Endodermal cell (in vitro differentiated cells): ENCODE results near the gene ZNF532. TPM values are rescaled to one million over a fixed set of nuclear protein-coding genes. Genes with fewer than 3 reads are reported as not detected.
A peak's percentile ranks its signal among the peaks of the same experiment; 100 is the strongest.

Experiments
- DNase-seq: peaks from one replicate; pipeline ENCODE4 v3.0.0-alpha.2; 2017
- H3K27ac ChIP-seq: 2 replicates; pipeline ENCODE4 v1.5.1; 2013; ENCODE audit warnings: mild to moderate bottlenecking, low read depth, low read length, moderate library complexity
- H3K27me3 ChIP-seq: 2 replicates; pipeline ENCODE4 v1.6.1; 2013; ENCODE audit warnings: mild to moderate bottlenecking, low read length, moderate library complexity; ENCODE audit not compliant: insufficient read depth, control insufficient read depth, poor library complexity, severe bottlenecking
- H3K36me3 ChIP-seq: 2 replicates; pipeline ENCODE4 v1.7.0; 2013; ENCODE audit warnings: mild to moderate bottlenecking, low read length, moderate library complexity; ENCODE audit not compliant: control insufficient read depth, insufficient read depth
- H3K4me1 ChIP-seq: one replicate; pipeline ENCODE4 v1.7.0; 2013; ENCODE audit warnings: low read length; ENCODE audit not compliant: control insufficient read depth, insufficient read depth
- H3K4me3 ChIP-seq: 2 replicates; pipeline ENCODE4 v1.5.1; 2013; ENCODE audit warnings: mild to moderate bottlenecking, low read length, moderate library complexity
- H3K9ac ChIP-seq: 2 replicates; pipeline ENCODE4 v1.6.1; 2013; ENCODE audit warnings: mild to moderate bottlenecking, low read length, moderate library complexity; ENCODE audit not compliant: poor library complexity, severe bottlenecking; ENCODE audit errors: extremely low read depth
- H3K9me3 ChIP-seq: 2 replicates; pipeline ENCODE4 v1.6.1; 2013; ENCODE audit warnings: mild to moderate bottlenecking, low read length, moderate library complexity; ENCODE audit not compliant: control insufficient read depth
- H3K27ac Mint-ChIP-seq: 2 replicates; pipeline ENCODE4 v1.8.0; 2020; ENCODE audit warnings: mixed read lengths
- H3K27me3 Mint-ChIP-seq: 2 replicates; pipeline ENCODE4 v1.8.0; 2021; ENCODE audit warnings: mild to moderate bottlenecking, mixed read lengths; ENCODE audit not compliant: insufficient read depth
- H3K36me3 Mint-ChIP-seq: 2 replicates; pipeline ENCODE4 v1.8.0; 2020; ENCODE audit warnings: low read depth, mixed read lengths
- H3K4me1 Mint-ChIP-seq: 2 replicates; pipeline ENCODE4 v1.8.0; 2020; ENCODE audit warnings: mixed read lengths
- H3K4me3 Mint-ChIP-seq: 2 replicates; pipeline ENCODE4 v1.8.0; 2020; ENCODE audit warnings: mild to moderate bottlenecking, moderate library complexity, mixed read lengths
- H3K9me3 Mint-ChIP-seq: 2 replicates; pipeline ENCODE4 v1.8.0; 2020; ENCODE audit warnings: mild to moderate bottlenecking, mixed read lengths
- WGBS, 2 experiments: methylation state at CpG; one replicate each; pipeline versions ENCODE4 v1.1.5 to v1.1.7; 2013; ENCODE audit warnings: missing lambda C conversion rate in 2 of 2, mixed read lengths in 1 of 2; ENCODE audit not compliant: insufficient coverage in 1 of 2, insufficient read length in 1 of 2; 5-methylcytosine and 5-hydroxymethylcytosine counted together
- total RNA-seq, 2 donors: library from RNA; stranded (reverse); fragmentation: NEBNext Ultra II Directional in 1 of 2; extraction: Animal tissue kit (Norgen Biotek cat#: 25700) in 1 of 2; gene quantifications; 2 replicates in 1 of 2; 3 replicates in 1 of 2; pipeline ENCODE4 v1.2.1, GENCODE V29; 2021
- TF ChIP-seq, protein P1 (sequence below): fragments of 200-600 bp; sonication (generic); conservative IDR thresholded peaks from 2 replicates; pipeline ENCODE4 v1.5.0; 2021; ENCODE audit warnings: antibody characterized with exemption, mild to moderate bottlenecking

Gene ZNF532
- total RNA-seq, 2 donors from 2014 or later: 138 to 207 TPM

DNA sequence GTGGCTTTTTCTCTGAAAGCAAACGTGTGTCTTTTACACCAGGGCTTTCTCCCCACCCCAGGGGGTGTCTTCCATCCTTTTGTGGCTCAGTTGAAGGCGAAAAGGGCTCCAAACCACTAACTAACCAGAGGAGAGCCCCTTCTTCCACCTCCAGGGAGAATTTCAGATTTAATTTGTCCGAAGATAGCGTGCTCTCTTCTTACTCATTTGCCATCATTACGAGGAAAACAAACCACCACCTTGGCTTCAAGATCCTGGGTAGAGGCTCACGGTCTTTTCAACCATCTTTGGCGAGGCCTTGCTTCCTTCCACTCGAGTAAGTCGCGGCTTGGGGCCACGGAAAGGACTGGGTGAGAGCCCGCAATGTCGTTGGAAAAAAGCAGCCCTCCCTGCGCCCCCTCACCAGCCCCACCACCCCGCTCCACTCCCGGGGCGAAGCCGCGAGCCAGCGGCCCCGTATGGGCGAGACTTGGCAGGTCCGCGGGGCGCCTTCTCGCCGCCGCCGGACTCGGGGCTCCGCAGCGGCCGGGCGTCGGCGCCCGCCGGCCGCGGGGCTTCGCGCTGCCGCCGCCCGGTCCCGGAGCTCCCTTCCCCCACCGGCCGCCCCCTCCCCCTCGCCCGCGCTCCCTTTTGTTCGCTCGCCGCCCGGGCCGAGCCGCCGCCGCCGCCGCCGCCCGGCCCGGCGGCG lies 1.7 kb upstream of the ZNF532 start:
- Mint-ChIP-seq H3K4me3 (peak overlapping the region; percentile 78), H3K9me3 (peaks cover 1% of the 10 kb centered on the region), H3K36me3 (peaks cover 19% of the 10 kb centered on the region), H3K27me3 (no peaks in the 10 kb centered on the region), H3K27ac (peak overlapping the region; percentile 96), H3K4me1 (peaks cover 82% of the 10 kb centered on the region)
- H3K9me3 ChIP-seq: peaks cover 2% of the 10 kb centered on the region
- WGBS, 2 experiments: 0 to 1% methylated on average over 10 to 48 of the region's 66 CpGs
- H3K27ac ChIP-seq: peak overlapping the region; percentile 98
- no peaks in the 10 kb centered on the region for H3K27me3 ChIP-seq
- H3K4me1 ChIP-seq: peaks cover 16% of the 10 kb centered on the region
- peak overlapping the region; percentile 88 for H3K4me3 ChIP-seq
- peak; percentile 70 for DNase-seq
- TF ChIP-seq, protein P1, sequence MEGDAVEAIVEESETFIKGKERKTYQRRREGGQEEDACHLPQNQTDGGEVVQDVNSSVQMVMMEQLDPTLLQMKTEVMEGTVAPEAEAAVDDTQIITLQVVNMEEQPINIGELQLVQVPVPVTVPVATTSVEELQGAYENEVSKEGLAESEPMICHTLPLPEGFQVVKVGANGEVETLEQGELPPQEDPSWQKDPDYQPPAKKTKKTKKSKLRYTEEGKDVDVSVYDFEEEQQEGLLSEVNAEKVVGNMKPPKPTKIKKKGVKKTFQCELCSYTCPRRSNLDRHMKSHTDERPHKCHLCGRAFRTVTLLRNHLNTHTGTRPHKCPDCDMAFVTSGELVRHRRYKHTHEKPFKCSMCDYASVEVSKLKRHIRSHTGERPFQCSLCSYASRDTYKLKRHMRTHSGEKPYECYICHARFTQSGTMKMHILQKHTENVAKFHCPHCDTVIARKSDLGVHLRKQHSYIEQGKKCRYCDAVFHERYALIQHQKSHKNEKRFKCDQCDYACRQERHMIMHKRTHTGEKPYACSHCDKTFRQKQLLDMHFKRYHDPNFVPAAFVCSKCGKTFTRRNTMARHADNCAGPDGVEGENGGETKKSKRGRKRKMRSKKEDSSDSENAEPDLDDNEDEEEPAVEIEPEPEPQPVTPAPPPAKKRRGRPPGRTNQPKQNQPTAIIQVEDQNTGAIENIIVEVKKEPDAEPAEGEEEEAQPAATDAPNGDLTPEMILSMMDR: no peak
- peak overlapping the region; percentile 93 for H3K9ac ChIP-seq
- H3K36me3 ChIP-seq: peaks cover 31% of the 10 kb centered on the region

DNA sequence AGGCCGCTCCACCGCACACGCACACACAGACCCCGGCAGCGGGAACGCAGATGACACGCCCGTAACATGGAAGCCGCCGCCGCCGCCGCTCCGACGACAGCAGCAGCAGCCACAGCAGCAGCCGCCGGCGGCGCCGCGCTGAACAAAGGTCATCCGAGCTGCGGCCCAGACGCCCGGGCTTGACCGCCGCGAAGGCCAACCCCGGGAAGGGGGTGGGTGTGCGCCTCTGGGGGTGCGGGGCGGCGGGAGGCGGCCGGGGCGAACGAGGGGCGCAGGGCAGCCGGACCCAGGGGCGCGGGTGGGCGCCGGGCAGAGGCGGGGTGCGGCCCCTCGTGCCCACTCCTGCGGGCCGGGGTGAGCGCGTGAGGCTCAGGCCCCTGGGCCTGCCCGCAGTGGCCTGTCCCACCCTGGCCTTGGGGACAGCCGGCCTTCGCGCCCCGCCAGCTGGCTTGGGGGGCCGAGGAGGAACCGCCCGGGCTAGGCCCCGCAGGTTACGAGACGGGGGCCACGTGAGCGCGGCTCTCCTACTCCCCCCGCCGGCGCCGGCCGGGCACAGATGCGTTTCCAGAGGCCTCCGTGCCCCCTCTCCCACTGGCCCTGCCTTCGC lies 1.0 kb upstream of the ZNF532 start:
- H3K27ac ChIP-seq: peak overlapping the region; percentile 98
- H3K27me3 Mint-ChIP-seq: no peaks in the 10 kb centered on the region
- WGBS, 2 experiments: 0% methylated on average over 10 to 67 of the region's 72 CpGs
- peaks cover 37% of the 10 kb centered on the region for H3K36me3 ChIP-seq
- H3K27ac Mint-ChIP-seq: peak overlapping the region; percentile 96
- H3K9me3 Mint-ChIP-seq: peaks cover 7% of the 10 kb centered on the region
- TF ChIP-seq, protein P1: no peak
- peaks cover 25% of the 10 kb centered on the region for H3K36me3 Mint-ChIP-seq
- no peak overlapping the region for H3K4me3 ChIP-seq
- peak overlapping the region; percentile 78 for H3K4me3 Mint-ChIP-seq
- peak overlapping the region; percentile 90 for H3K9ac ChIP-seq
- H3K4me1 Mint-ChIP-seq: peaks cover 78% of the 10 kb centered on the region
- peaks cover 16% of the 10 kb centered on the region for H3K4me1 ChIP-seq
- H3K27me3 ChIP-seq: no peaks in the 10 kb centered on the region
- peak; percentile 65 for DNase-seq
- peaks cover 9% of the 10 kb centered on the region for H3K9me3 ChIP-seq

DNA sequence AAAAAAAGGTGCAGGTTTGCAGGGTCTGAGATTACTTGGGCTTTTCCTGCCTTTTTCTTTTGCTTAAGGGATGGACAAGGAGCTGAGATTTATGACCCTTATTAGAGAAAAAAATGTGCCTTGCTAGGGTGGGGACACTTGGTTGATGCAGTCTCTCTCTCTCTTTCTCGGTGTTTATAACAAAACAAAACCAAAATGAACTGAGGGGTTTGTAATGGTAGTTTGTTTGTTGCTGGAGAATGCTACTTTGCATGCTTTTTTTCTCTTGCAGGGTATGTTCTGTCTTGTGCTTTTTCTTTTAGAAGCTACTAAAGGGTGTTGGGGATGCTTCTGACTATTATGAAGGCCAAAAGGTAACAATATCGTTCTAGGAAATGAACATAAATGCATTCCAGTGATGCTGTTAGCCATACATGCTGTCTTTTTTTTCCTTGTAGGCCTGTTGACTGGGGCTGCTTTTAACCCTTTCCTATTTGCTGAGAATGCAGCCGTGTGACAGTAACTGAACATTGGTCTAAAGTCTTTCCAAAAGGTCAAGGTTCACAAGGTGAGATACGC lies 435 bp downstream of the ZNF532 start:
- H3K9ac ChIP-seq: peak overlapping the region; percentile 90
- H3K9me3 Mint-ChIP-seq: peaks cover 8% of the 10 kb centered on the region

More for the DNA sequence above, 435 bp downstream of the ZNF532 start:
- H3K27me3 Mint-ChIP-seq: no peaks in the 10 kb centered on the region
- peak overlapping the region; percentile 96 for H3K27ac Mint-ChIP-seq
- H3K27me3 ChIP-seq: no peaks in the 10 kb centered on the region
- WGBS, 2 experiments: 10 to 38% methylated on average over 2 to 3 of the region's 4 CpGs
- H3K4me1 ChIP-seq: peaks cover 9% of the 10 kb centered on the region
- peaks cover 68% of the 10 kb centered on the region for H3K4me1 Mint-ChIP-seq
- peak overlapping the region; percentile 89 for H3K4me3 ChIP-seq
- H3K36me3 ChIP-seq: peaks cover 52% of the 10 kb centered on the region
- TF ChIP-seq, protein P1: no peak
- H3K36me3 Mint-ChIP-seq: peaks cover 38% of the 10 kb centered on the region
- DNase-seq: no peak
- H3K4me3 Mint-ChIP-seq: peak overlapping the region; percentile 78
- H3K9me3 ChIP-seq: peaks cover 12% of the 10 kb centered on the region
- peak overlapping the region; percentile 98 for H3K27ac ChIP-seq
